ENCODE results near the gene PSMG2.
"Not testable (repeated sequence)": the region's sequence is repeated elsewhere in the genome, so short reads cannot be mapped to it uniquely, and the experiment has no call there.

The PSMG2 gene

GRCh38 chr18:12758566-12758965 is 55.7 kb downstream of the PSMG2 start:
- no CpG with 5 or more reads among the region's 3 CpGs for WGBS (ENCODE audit: insufficient coverage)
- H3K9me3 ChIP-seq (ENCODE audit: control extremely low read depth in 1 of 5, control insufficient read depth in 4 of 5, insufficient read depth in 2 of 5, low read depth in 1 of 5, low read length in 4 of 5); H3K36me3 ChIP-seq (ENCODE audit: control insufficient read depth in 4 of 4, insufficient read depth in 4 of 4, low read length in 3 of 4); H3K4me1 ChIP-seq (ENCODE audit: control extremely low read depth in 1 of 4, control insufficient read depth in 4 of 4, insufficient read depth in 4 of 4, low read length in 3 of 4); H3K27ac ChIP-seq (ENCODE audit: insufficient read depth in 1 of 2, low read depth in 1 of 2, low read length in 2 of 2, poor library complexity in 1 of 2, severe bottlenecking in 2 of 2); H3K4me3 ChIP-seq (ENCODE audit: control insufficient read depth in 1 of 7, extremely low read depth in 1 of 7, insufficient read depth in 4 of 7, low read depth in 2 of 7, low read length in 6 of 7); DNase-seq; H3K27me3 ChIP-seq (replicated peaks in 2 of 5; ENCODE audit: control insufficient read depth in 4 of 5, insufficient read depth in 5 of 5, low read length in 4 of 5); POLR2A ChIA-PET: not testable (repeated sequence)
- CTCF ChIA-PET = interaction anchor here (1.4 to 1.5 kb wide), 2 partner anchors 16 to 176 kb away, joined by 3 read pairs; no protein-coding TSS in a partner anchor

DNA sequence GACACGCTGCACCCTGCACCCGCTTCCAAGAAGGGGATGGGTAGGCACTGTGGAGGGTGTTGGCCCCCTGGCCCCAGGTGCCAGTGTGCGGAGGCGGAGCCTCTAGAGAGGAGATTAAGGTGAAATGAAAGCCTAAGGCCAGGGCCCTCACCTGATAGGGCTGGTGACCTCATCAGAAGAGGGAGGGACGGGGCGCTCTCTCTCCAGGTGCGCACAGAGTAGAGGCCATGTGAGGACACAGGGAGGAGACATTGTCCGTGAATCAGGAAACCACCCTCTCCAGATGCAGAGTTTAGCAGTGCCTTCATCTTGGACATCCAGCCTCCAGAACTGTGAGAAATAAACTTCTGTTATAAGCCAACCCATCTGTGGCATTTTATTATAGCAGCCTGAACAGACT is 62.3 kb downstream of the PSMG2 start:
- WGBS (ENCODE audit: insufficient coverage) = 83% methylated on average over 8 of the region's 8 CpGs
- no peaks in the 10 kb centered on the region for H3K36me3 ChIP-seq (ENCODE audit: control insufficient read depth in 4 of 4, insufficient read depth in 4 of 4, low read length in 3 of 4)
- H3K4me1 ChIP-seq (ENCODE audit: control extremely low read depth in 1 of 4, control insufficient read depth in 4 of 4, insufficient read depth in 4 of 4, low read length in 3 of 4) = no peaks in the 10 kb centered on the region
- ChIA-PET CTCF (no interaction called here), POLR2A (no interaction called here)
- peaks cover 0 to under 1% (median 0%) of the 10 kb centered on the region in 5 experiments for H3K9me3 ChIP-seq (ENCODE audit: control extremely low read depth in 1 of 5, control insufficient read depth in 4 of 5, insufficient read depth in 2 of 5, low read depth in 1 of 5, low read length in 4 of 5)
- H3K27me3 ChIP-seq (replicated peaks in 2 of 5; ENCODE audit: control insufficient read depth in 4 of 5, insufficient read depth in 5 of 5, low read length in 4 of 5) = no peaks in the 10 kb centered on the region
- DNase-seq = no peak
- no peak overlapping the region for H3K27ac ChIP-seq (ENCODE audit: insufficient read depth in 1 of 2, low read depth in 1 of 2, low read length in 2 of 2, poor library complexity in 1 of 2, severe bottlenecking in 2 of 2)
- H3K4me3 ChIP-seq (ENCODE audit: control insufficient read depth in 1 of 7, extremely low read depth in 1 of 7, insufficient read depth in 4 of 7, low read depth in 2 of 7, low read length in 6 of 7) = no peak overlapping the region

GRCh38 chr18:12765586-12765985 is 62.7 kb downstream of the PSMG2 start:
- over 99% methylated on average over 9 of the region's 11 CpGs for WGBS (ENCODE audit: insufficient coverage)
- POLR2A ChIA-PET = no interaction called here

GRCh38 chr18:12766986-12767433 is 64.2 kb downstream of the PSMG2 start:
- POLR2A ChIA-PET = no interaction called here
- CTCF ChIA-PET = interaction anchor here (1.3 kb wide), 1 partner anchor 177 kb away, joined by 3 read pairs; no protein-coding TSS in a partner anchor

More at GRCh38 chr18:12765586-12765985, 62.7 kb downstream of the PSMG2 start:
- H3K9me3 ChIP-seq (ENCODE audit: control extremely low read depth in 1 of 5, control insufficient read depth in 4 of 5, insufficient read depth in 2 of 5, low read depth in 1 of 5, low read length in 4 of 5) = peaks cover 0 to 2% (median 0%) of the 10 kb centered on the region in 5 experiments
- no peak for DNase-seq
- H3K36me3 ChIP-seq (ENCODE audit: control insufficient read depth in 4 of 4, insufficient read depth in 4 of 4, low read length in 3 of 4) = no peaks in the 10 kb centered on the region
- no peak overlapping the region for H3K4me3 ChIP-seq (ENCODE audit: control insufficient read depth in 1 of 7, extremely low read depth in 1 of 7, insufficient read depth in 4 of 7, low read depth in 2 of 7, low read length in 6 of 7)
- no peaks in the 10 kb centered on the region for H3K4me1 ChIP-seq (ENCODE audit: control extremely low read depth in 1 of 4, control insufficient read depth in 4 of 4, insufficient read depth in 4 of 4, low read length in 3 of 4)
- H3K27ac ChIP-seq (ENCODE audit: insufficient read depth in 1 of 2, low read depth in 1 of 2, low read length in 2 of 2, poor library complexity in 1 of 2, severe bottlenecking in 2 of 2) = no peak overlapping the region
- CTCF ChIA-PET = no interaction called here
- H3K27me3 ChIP-seq (replicated peaks in 2 of 5; ENCODE audit: control insufficient read depth in 4 of 5, insufficient read depth in 5 of 5, low read length in 4 of 5) = no peaks in the 10 kb centered on the region

DNA sequence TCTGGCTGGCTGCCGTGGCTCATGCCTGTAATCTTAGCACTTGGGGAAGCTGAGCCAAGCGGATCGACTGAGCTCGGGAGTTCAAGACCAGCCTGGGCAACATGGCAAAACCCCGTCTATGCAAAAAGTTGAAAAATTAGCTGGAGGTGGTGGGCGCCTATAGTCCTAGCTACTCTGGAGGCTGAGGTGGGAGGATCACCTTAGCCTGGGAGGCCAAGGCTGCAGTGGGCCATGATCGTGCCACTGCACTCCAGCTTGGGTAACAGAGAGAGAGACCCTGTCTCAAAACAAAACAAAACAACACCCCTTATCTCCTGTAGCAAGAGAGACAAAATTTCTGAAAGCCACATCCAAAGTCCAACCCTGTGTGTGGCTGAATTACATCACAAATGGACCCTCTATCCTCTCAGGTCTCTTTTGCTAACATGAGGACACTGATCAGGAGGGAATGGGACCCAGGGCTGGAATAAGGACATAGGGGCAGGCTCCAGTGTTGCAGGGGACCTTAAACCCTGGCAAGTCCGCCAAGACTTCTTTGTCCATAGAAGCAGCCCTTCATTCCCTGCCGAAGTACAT is 64.8 kb downstream of the PSMG2 start:
- no peak for DNase-seq
- Histone ChIP-seq H3K4me3 (ENCODE audit: control insufficient read depth in 1 of 7, extremely low read depth in 1 of 7, insufficient read depth in 4 of 7, low read depth in 2 of 7, low read length in 6 of 7) (no peak overlapping the region), H3K27me3 (replicated peaks in 2 of 5; ENCODE audit: control insufficient read depth in 4 of 5, insufficient read depth in 5 of 5, low read length in 4 of 5) (no peaks in the 10 kb centered on the region), H3K36me3 (ENCODE audit: control insufficient read depth in 4 of 4, insufficient read depth in 4 of 4, low read length in 3 of 4) (no peaks in the 10 kb centered on the region), H3K27ac (ENCODE audit: insufficient read depth in 1 of 2, low read depth in 1 of 2, low read length in 2 of 2, poor library complexity in 1 of 2, severe bottlenecking in 2 of 2) (no peak overlapping the region), H3K9me3 (ENCODE audit: control extremely low read depth in 1 of 5, control insufficient read depth in 4 of 5, insufficient read depth in 2 of 5, low read depth in 1 of 5, low read length in 4 of 5) (peaks cover 0 to 2% (median 0%) of the 10 kb centered on the region in 5 experiments), H3K4me1 (ENCODE audit: control extremely low read depth in 1 of 4, control insufficient read depth in 4 of 4, insufficient read depth in 4 of 4, low read length in 3 of 4) (no peaks in the 10 kb centered on the region)
- ChIA-PET CTCF (interaction anchor here (1.3 kb wide), 1 partner anchor 177 kb away, joined by 3 read pairs; no protein-coding TSS in a partner anchor), POLR2A (no interaction called here)
- 97% methylated on average over 8 of the region's 9 CpGs for WGBS (ENCODE audit: insufficient coverage)

More at GRCh38 chr18:12766986-12767433, 64.2 kb downstream of the PSMG2 start:
- Histone ChIP-seq H3K36me3 (ENCODE audit: control insufficient read depth in 4 of 4, insufficient read depth in 4 of 4, low read length in 3 of 4) (no peaks in the 10 kb centered on the region), H3K9me3 (ENCODE audit: control extremely low read depth in 1 of 5, control insufficient read depth in 4 of 5, insufficient read depth in 2 of 5, low read depth in 1 of 5, low read length in 4 of 5) (peaks cover 0 to 2% (median 0%) of the 10 kb centered on the region in 5 experiments), H3K4me3 (ENCODE audit: control insufficient read depth in 1 of 7, extremely low read depth in 1 of 7, insufficient read depth in 4 of 7, low read depth in 2 of 7, low read length in 6 of 7) (no peak overlapping the region), H3K27me3 (replicated peaks in 2 of 5; ENCODE audit: control insufficient read depth in 4 of 5, insufficient read depth in 5 of 5, low read length in 4 of 5) (no peaks in the 10 kb centered on the region), H3K27ac (ENCODE audit: insufficient read depth in 1 of 2, low read depth in 1 of 2, low read length in 2 of 2, poor library complexity in 1 of 2, severe bottlenecking in 2 of 2) (no peak overlapping the region), H3K4me1 (ENCODE audit: control extremely low read depth in 1 of 4, control insufficient read depth in 4 of 4, insufficient read depth in 4 of 4, low read length in 3 of 4) (no peaks in the 10 kb centered on the region)
- 96% methylated on average over 13 of the region's 13 CpGs for WGBS (ENCODE audit: insufficient coverage)
- DNase-seq = no peak

DNA sequence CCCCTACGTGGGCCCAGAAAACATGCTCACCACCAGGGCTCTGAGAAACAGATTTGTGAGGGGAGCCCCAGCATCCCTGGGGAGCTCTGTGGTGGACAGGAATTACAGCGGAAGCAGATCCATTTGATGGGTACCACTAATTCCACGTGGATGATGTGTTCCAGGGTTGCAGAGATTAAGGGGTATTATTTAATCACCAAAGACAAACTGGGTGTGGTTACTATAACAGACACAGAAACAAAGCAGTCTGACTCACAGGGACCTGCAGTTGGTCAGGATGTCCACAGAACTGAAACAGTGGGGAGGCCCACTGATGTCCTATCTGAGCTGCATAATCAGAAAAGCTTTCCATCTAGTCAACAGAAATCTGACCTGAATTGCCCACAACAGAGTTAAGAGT is 65.8 kb downstream of the PSMG2 start:
- ChIA-PET POLR2A (no interaction called here), CTCF (no interaction called here)
- no peak for DNase-seq
- H3K36me3 ChIP-seq (ENCODE audit: control insufficient read depth in 4 of 4, insufficient read depth in 4 of 4, low read length in 3 of 4) = no peaks in the 10 kb centered on the region
- no peaks in the 10 kb centered on the region for H3K27me3 ChIP-seq (replicated peaks in 2 of 5; ENCODE audit: control insufficient read depth in 4 of 5, insufficient read depth in 5 of 5, low read length in 4 of 5)
- peaks cover 0 to 2% (median 0%) of the 10 kb centered on the region in 5 experiments for H3K9me3 ChIP-seq (ENCODE audit: control extremely low read depth in 1 of 5, control insufficient read depth in 4 of 5, insufficient read depth in 2 of 5, low read depth in 1 of 5, low read length in 4 of 5)
- no peak overlapping the region for H3K27ac ChIP-seq (ENCODE audit: insufficient read depth in 1 of 2, low read depth in 1 of 2, low read length in 2 of 2, poor library complexity in 1 of 2, severe bottlenecking in 2 of 2)
- no peak overlapping the region for H3K4me3 ChIP-seq (ENCODE audit: control insufficient read depth in 1 of 7, extremely low read depth in 1 of 7, insufficient read depth in 4 of 7, low read depth in 2 of 7, low read length in 6 of 7)
- H3K4me1 ChIP-seq (ENCODE audit: control extremely low read depth in 1 of 4, control insufficient read depth in 4 of 4, insufficient read depth in 4 of 4, low read length in 3 of 4) = no peaks in the 10 kb centered on the region
- WGBS (ENCODE audit: insufficient coverage) = 90% methylated on average over 3 of the region's 3 CpGs

- CTCF ChIA-PET = no interaction called here
- no peak overlapping the region for H3K4me3 ChIP-seq (ENCODE audit: control insufficient read depth in 1 of 7, extremely low read depth in 1 of 7, insufficient read depth in 4 of 7, low read depth in 2 of 7, low read length in 6 of 7)
These were observed 66.3 kb downstream of the PSMG2 start for GRCh38 chr18:12769136-12769535.

More at GRCh38 chr18:12769136-12769535, 66.3 kb downstream of the PSMG2 start:
- Histone ChIP-seq H3K9me3 (ENCODE audit: control extremely low read depth in 1 of 5, control insufficient read depth in 4 of 5, insufficient read depth in 2 of 5, low read depth in 1 of 5, low read length in 4 of 5) (peaks cover 0 to 2% (median 0%) of the 10 kb centered on the region in 5 experiments), H3K36me3 (ENCODE audit: control insufficient read depth in 4 of 4, insufficient read depth in 4 of 4, low read length in 3 of 4) (no peaks in the 10 kb centered on the region), H3K27ac (ENCODE audit: insufficient read depth in 1 of 2, low read depth in 1 of 2, low read length in 2 of 2, poor library complexity in 1 of 2, severe bottlenecking in 2 of 2) (no peak overlapping the region), H3K4me1 (ENCODE audit: control extremely low read depth in 1 of 4, control insufficient read depth in 4 of 4, insufficient read depth in 4 of 4, low read length in 3 of 4) (no peaks in the 10 kb centered on the region), H3K27me3 (replicated peaks in 2 of 5; ENCODE audit: control insufficient read depth in 4 of 5, insufficient read depth in 5 of 5, low read length in 4 of 5) (no peaks in the 10 kb centered on the region)
- POLR2A ChIA-PET = no interaction called here
- 100% methylated on average over 3 of the region's 3 CpGs for WGBS (ENCODE audit: insufficient coverage)
- DNase-seq = no peak

Data from common myeloid progenitor, CD34-positive (primary cell).